A673 (cell line): Measurements from ENCODE around the gene MOB2. TPM values are rescaled to one million over a fixed set of nuclear protein-coding genes. Genes with fewer than 3 reads are reported as not detected.

ENCODE experiments used
- BruUV-seq: library from RNA; stranded (reverse); fragments of 400-500 nt; replicated peaks from 2 replicates; lab custom pipeline; 2021; lab: Mats Ljungman, UMichigan
- CTCF ChIA-PET: fragments of 300-600 bp; sonication (Branson Sonifier 250); formaldehyde crosslinking; loops from one replicate; lab custom pipeline; 2022; ENCODE audit warnings: antibody characterized with exemption; lab: Charles Lee
- POLR2A ChIA-PET: fragments of 300-600 bp; sonication (Branson Sonifier 250); formaldehyde crosslinking; loops from one replicate; lab custom pipeline; 2022; ENCODE audit warnings: antibody characterized with exemption; ENCODE audit not compliant: low non-redundant PET; lab: Charles Lee
- DNase-seq: peaks from one replicate; pipeline ENCODE4 v3.0.0-alpha.2; 2015; ENCODE audit warnings: low spot score
- H3K27ac ChIP-seq: fragments of 200-600 bp; sonication (generic); 2 replicates; pipeline ENCODE4 v1.5.1; 2016; ENCODE audit warnings: mixed run types, low read depth, mild to moderate bottlenecking, mixed read lengths, antibody characterized with exemption, low read length; ENCODE audit not compliant: poor library complexity, severe bottlenecking
- H3K27me3 ChIP-seq: fragments of 200-600 bp; sonication (generic); replicated peaks from 2 replicates; pipeline ENCODE4 v1.6.1; 2017; ENCODE audit warnings: mixed run types, low read depth, mild to moderate bottlenecking, mixed read lengths, antibody characterized with exemption, low read length; ENCODE audit not compliant: insufficient read depth, poor library complexity
- H3K36me3 ChIP-seq: fragments of 200-600 bp; sonication (generic); 2 replicates; pipeline ENCODE4 v1.6.1; 2016; ENCODE audit warnings: mixed run types, mild to moderate bottlenecking, mixed read lengths, antibody characterized with exemption, low read length; ENCODE audit not compliant: insufficient read depth, poor library complexity, severe bottlenecking
- H3K4me1 ChIP-seq: fragments of 200-600 bp; sonication (generic); 2 replicates; pipeline ENCODE4 v1.6.1; 2017; ENCODE audit warnings: mixed run types, mild to moderate bottlenecking, mixed read lengths, antibody characterized with exemption, low read length; ENCODE audit not compliant: insufficient read depth, poor library complexity, severe bottlenecking
- H3K4me3 ChIP-seq: fragments of 200-600 bp; sonication (generic); 2 replicates; pipeline ENCODE4 v1.5.1; 2016; ENCODE audit warnings: low read depth, mixed run types, mild to moderate bottlenecking, mixed read lengths, low read length; ENCODE audit not compliant: poor library complexity, severe bottlenecking
- H3K9me3 ChIP-seq: fragments of 200-600 bp; sonication (generic); 2 replicates; pipeline ENCODE4 v1.6.1; 2016; ENCODE audit warnings: mixed run types, low read depth, mild to moderate bottlenecking, mixed read lengths, antibody characterized with exemption, low read length; ENCODE audit not compliant: poor library complexity, severe bottlenecking
- EZH2 ChIP-seq: fragments of 200-600 bp; sonication (generic); IDR thresholded peaks from 2 replicates; pipeline ENCODE4 v1.6.1; 2017; ENCODE audit warnings: borderline replicate concordance, low read depth, mild to moderate bottlenecking, mixed read lengths, antibody characterized with exemption, low read length; ENCODE audit not compliant: poor library complexity, severe bottlenecking
- intact Hi-C: fragments of 100-400 bp; cut with micrococcal nuclease; formaldehyde crosslinking; loops from one replicate; pipeline ENCODE4 v1.10.0; 2022; ENCODE audit not compliant: unreplicated experiment
- total RNA-seq: library from RNA; stranded (reverse); gene quantifications from 2 replicates; pipeline ENCODE4 v1.2.3, GENCODE V29; 2021
- TF ChIP-seq, protein P1 (sequence below): fragments of 300-800, 200-600 bp; sonication (generic); conservative IDR thresholded peaks from 2 replicates; pipeline ENCODE4 v1.5.1; 2017; ENCODE audit warnings: low read depth, mild to moderate bottlenecking, antibody characterized with exemption, low read length, moderate library complexity, mixed read lengths

MOB2 gene
- total RNA-seq, 1 experiment from 2014 or later: 14.7 TPM

DNA sequence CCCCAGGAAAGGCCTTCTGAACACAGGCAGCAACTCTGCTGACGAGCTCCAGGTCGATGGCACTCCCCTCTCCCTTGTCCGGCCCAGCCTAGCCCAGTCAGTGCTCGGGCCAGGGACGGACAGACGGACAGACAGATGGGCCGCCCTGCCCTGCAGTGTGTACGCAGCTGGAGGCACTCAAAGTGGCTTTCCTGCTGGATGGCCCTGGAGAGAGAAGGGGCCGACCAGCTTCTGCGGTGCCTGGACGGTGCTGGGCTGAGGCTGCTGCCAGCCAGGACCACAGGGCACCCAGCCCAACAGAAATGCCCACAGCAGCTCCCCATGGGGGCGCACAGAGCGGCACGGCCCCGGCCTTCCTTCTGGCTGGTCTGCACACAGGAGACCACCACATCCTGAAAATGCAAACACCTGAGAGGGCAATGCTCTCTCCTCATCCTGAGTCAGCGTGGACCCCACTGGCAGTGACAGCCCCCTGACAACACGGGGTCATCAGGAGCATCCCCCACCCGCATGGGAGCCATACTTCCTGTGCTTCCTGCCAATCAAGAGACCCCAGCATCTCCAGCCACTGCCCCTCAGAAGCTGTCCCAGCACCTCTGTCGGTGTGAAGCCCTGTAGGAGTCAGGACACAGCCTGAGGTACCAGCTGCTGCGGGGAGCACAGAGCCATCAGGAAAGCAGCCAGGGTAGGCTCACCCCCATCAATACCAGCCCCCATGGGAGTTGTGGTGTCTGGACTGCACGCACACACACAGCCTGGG is 692 bp upstream of the MOB2 start:
- Histone ChIP-seq H3K4me3 (no peak overlapping the region), H3K27ac (no peak overlapping the region), H3K36me3 (no peaks in the 10 kb centered on the region), H3K9me3 (no peaks in the 10 kb centered on the region), H3K4me1 (no peaks in the 10 kb centered on the region), H3K27me3 (no peaks in the 10 kb centered on the region)
- BruUV-seq: no TSS peak
- ChIA-PET CTCF (no interaction called here), POLR2A (no interaction called here)
- intact Hi-C loops: no loop called here
- TF ChIP-seq, protein P1, sequence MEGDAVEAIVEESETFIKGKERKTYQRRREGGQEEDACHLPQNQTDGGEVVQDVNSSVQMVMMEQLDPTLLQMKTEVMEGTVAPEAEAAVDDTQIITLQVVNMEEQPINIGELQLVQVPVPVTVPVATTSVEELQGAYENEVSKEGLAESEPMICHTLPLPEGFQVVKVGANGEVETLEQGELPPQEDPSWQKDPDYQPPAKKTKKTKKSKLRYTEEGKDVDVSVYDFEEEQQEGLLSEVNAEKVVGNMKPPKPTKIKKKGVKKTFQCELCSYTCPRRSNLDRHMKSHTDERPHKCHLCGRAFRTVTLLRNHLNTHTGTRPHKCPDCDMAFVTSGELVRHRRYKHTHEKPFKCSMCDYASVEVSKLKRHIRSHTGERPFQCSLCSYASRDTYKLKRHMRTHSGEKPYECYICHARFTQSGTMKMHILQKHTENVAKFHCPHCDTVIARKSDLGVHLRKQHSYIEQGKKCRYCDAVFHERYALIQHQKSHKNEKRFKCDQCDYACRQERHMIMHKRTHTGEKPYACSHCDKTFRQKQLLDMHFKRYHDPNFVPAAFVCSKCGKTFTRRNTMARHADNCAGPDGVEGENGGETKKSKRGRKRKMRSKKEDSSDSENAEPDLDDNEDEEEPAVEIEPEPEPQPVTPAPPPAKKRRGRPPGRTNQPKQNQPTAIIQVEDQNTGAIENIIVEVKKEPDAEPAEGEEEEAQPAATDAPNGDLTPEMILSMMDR: no peak
- no peak for TF ChIP-seq EZH2
- DNase-seq: no peak

- CTCF ChIA-PET: no interaction called here
- intact Hi-C loops: no loop called here
Measured at GRCh38 chr11:1485504-1485885, 1.1 kb downstream of the MOB2 start.

GRCh38 chr11:1484695-1485503 is 1.7 kb downstream of the MOB2 start:
- H3K4me3 ChIP-seq: no peak overlapping the region
- CTCF ChIA-PET: no interaction called here
- H3K27me3 ChIP-seq: no peaks in the 10 kb centered on the region
- intact Hi-C loops: no loop called here
- H3K9me3 ChIP-seq: no peaks in the 10 kb centered on the region
- H3K27ac ChIP-seq: no peak overlapping the region
- TF ChIP-seq, protein P1: no peak
- TF ChIP-seq EZH2: no peak
- BruUV-seq: no TSS peak
- no peaks in the 10 kb centered on the region for H3K36me3 ChIP-seq
- H3K4me1 ChIP-seq: no peaks in the 10 kb centered on the region
- no peak for DNase-seq
- POLR2A ChIA-PET: no interaction called here

More at GRCh38 chr11:1485504-1485885, 1.1 kb downstream of the MOB2 start:
- POLR2A ChIA-PET: no interaction called here
- Histone ChIP-seq H3K27me3 (no peaks in the 10 kb centered on the region), H3K9me3 (no peaks in the 10 kb centered on the region), H3K4me3 (no peak overlapping the region), H3K27ac (no peak overlapping the region), H3K36me3 (no peaks in the 10 kb centered on the region), H3K4me1 (no peaks in the 10 kb centered on the region)
- BruUV-seq: no TSS peak
- no peak for DNase-seq
- TF ChIP-seq EZH2: no peak
- TF ChIP-seq, protein P1: no peak
